LNCaP clone FGC (cell line): ENCODE results near the gene HUNK.
"Not testable (repeated sequence)": the region's sequence is repeated elsewhere in the genome, so short reads cannot be mapped to it uniquely, and the experiment has no call there.

Experiments used
- DNase-seq: peaks from one replicate; pipeline ENCODE4 v3.0.0-alpha.2; 2011; ENCODE audit warnings: low read depth
- H3K4me3 ChIP-seq: 2 replicates; pipeline ENCODE4 v1.5.1; 2011; ENCODE audit warnings: mild to moderate bottlenecking, low read depth, low read length, control low read depth
- CTCF ChIP-seq: IDR thresholded peaks from 2 replicates; pipeline ENCODE4 v1.5.1; 2012; ENCODE audit warnings: mild to moderate bottlenecking; ENCODE audit not compliant: control insufficient read depth, insufficient read depth; ENCODE audit errors: extremely low read depth

HUNK gene

DNA sequence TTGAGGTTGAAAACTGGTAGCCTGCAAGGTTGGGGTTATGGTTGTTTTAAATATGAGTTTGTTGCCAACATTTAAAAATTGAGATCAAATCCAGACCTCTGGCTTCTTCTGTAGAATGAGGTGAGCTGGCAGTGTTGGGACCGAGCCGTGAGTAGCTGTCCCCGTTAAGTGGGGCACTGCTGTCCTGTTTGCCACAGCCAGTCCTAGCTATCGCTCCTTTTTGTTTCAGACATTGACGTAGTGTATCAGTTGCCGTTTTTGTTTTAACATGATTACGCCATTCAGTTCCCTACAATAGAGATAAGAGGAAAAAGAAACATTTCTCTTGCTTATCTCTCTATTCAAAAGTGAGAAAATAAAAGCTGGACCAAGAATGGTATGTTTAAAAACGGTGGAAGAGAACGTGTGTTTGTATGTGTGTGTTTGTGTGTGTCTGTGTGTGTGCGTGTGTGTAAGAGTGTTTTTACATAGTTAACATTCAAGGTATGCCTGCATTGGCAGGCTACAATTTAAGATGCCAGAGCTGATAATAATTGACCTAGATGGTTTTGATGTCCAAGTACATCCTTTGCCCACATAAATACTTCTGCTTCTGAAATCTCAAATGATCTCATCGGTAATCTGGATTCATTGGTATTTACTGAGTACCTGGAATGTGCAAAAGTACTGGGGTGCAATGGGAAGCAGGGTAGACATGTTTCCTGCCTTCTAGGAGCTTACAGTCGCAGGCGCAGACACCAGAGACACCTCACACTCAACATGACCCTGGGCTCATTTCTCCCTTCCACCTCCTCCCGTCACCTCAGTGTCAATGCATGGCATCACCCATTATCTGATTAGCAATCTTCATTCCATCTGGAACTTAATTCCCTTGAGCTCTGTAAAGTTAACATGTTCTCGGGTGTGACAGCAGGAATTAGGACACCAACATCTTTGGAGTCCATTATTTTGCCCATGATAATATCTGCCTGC, 65.8 kb downstream of the HUNK start:
- no peak for TF ChIP-seq CTCF
- H3K4me3 ChIP-seq: no peak overlapping the region
- no peak for DNase-seq

DNA sequence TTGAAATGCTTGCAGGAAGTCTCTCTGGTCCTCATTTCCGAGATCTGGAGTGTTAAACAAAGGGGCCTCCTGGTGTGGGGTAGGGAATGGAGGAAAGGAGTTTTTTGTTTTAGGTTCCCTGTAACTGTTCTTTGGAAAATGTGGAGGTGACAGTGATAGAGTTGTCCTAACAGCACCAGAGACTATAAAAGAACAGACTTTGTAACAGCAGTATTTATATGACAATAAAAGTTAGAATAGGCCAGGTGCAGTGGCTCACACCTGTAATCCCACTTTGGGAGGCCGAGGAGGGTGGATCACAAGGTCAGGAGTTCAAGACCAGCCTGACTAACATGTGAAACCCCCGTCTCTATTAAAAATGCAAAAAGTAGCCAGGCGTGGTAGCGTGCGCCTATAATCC, 68.9 kb downstream of the HUNK start:
- DNase-seq: no peak
- H3K4me3 ChIP-seq: no peak overlapping the region
- TF ChIP-seq CTCF: no peak

GRCh38 chr21:31943561-31943960, 70.7 kb downstream of the HUNK start:
- DNase-seq: no peak
- no peak overlapping the region for H3K4me3 ChIP-seq
- no peak for TF ChIP-seq CTCF

GRCh38 chr21:31945141-31945540, 72.3 kb downstream of the HUNK start:
- H3K4me3 ChIP-seq: no peak overlapping the region
- DNase-seq: no peak
- TF ChIP-seq CTCF: no peak

GRCh38 chr21:31945546-31945945, 72.7 kb downstream of the HUNK start:
- no peak overlapping the region for H3K4me3 ChIP-seq
- no peak for DNase-seq
- no peak for TF ChIP-seq CTCF

- DNase-seq: no peak
- no peak for TF ChIP-seq CTCF
- no peak overlapping the region for H3K4me3 ChIP-seq
These were observed 73.4 kb downstream of the HUNK start for GRCh38 chr21:31946231-31946630.

DNA sequence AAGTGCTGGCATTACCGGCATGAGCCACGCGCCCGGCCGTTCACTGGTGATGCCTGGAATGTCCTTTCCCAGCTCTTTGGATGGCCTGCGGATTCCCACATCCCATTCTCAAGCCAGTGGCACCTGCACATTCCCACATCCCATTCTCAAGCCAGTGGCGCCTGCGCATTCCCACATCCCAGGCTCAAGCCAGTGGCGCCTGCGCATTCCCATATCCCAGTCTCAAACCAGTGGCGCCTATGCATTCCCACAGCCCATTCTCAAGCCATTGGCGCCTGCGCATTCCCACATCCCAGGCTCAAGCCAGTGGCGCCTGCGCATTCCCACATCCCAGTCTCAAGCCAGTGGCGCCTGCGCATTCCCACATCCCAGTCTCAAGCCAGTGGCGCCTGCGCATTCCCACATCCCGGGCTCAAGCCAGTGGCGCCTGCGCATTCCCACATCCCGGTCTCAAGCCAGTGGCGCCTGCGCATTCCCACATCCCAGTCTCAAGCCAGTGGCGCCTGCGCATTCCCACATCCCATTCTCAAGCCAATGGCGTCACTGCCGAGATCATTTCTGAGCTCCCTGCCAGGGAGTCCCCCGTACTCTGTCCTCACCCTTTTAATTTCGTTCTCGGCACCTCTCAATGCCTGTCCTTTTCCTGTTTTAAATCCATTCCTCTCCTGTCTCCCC, 74.2 kb downstream of the HUNK start:
- H3K4me3 ChIP-seq, DNase-seq: not testable (repeated sequence)
